Loucy (cell line): ENCODE results near the gene SGO1.

ENCODE experiments used
- CTCF ChIP-seq: fragments of 200-600 bp; sonication (generic); conservative IDR thresholded peaks from 2 replicates; pipeline ENCODE4 v1.5.1; 2014; ENCODE audit warnings: mild to moderate bottlenecking, antibody characterized with exemption, low read length
- EZH2phosphoT487 ChIP-seq: fragments of 200-600 bp; IDR thresholded peaks from 2 replicates; pipeline ENCODE4 v1.6.1; 2018; ENCODE audit warnings: antibody characterized with exemption, mild to moderate bottlenecking, moderate library complexity, borderline replicate concordance

- no peak for TF ChIP-seq CTCF
- TF ChIP-seq EZH2phosphoT487: no peak
Observed at GRCh38 chr3:20182206-20182605, 3.8 kb downstream of the SGO1 start.
